ENCODE measurements around the gene MRTFB. TPM values are rescaled to one million over a fixed set of nuclear protein-coding genes. Genes with fewer than 3 reads are reported as not detected.
A peak's percentile ranks its signal among the peaks of the same experiment; 100 is the strongest.

The MRTFB gene
- total and polyA plus RNA-seq, 2 of the 13 experiments (the other 11 are each of a cell fraction or from before 2014, with no cell fraction given): 11.4 to 14.0 TPM

GRCh38 chr16:14088155-14088753 lies 17.1 kb downstream of the MRTFB start (continued):
- TF ChIP-seq ZNF331 (CRISPR knock-in tag; IDR thresholded peaks at IDR 0.05) (peak; percentile 85), KLF16 (CRISPR knock-in tag; IDR thresholded peaks at IDR 0.05) (peak in 1 of 2 experiments; percentile 91; a peak in 2 of 4 replicates), ZNF121 (CRISPR knock-in tag; IDR thresholded peaks at IDR 0.05) (0 out of 2 replicates have a peak, but pooled peaks have one; percentile 18), GPN1 (CRISPR knock-in tag; IDR thresholded peaks at IDR 0.05; ENCODE audit: borderline replicate concordance) (no peak), RORA (CRISPR knock-in tag; IDR thresholded peaks at IDR 0.05) (peak; percentile 86; the same call in 1 of the 2 replicates), HDAC1 (CRISPR knock-in tag; IDR thresholded peaks at IDR 0.05) (peak; percentile 91), ZNF251 (CRISPR knock-in tag; IDR thresholded peaks at IDR 0.05) (no peak), ZNF816 (CRISPR knock-in tag; IDR thresholded peaks at IDR 0.05; ENCODE audit: borderline replicate concordance) (peak; percentile 94; the same call in 1 of the 2 replicates), SOX5 (CRISPR knock-in tag; IDR thresholded peaks at IDR 0.05; ENCODE audit: borderline replicate concordance) (peak; percentile 96), CEBPG (CRISPR knock-in tag; IDR thresholded peaks at IDR 0.05) (peak; percentile 99), JUNB (CRISPR knock-in tag; IDR thresholded peaks at IDR 0.05; ENCODE audit: borderline replicate concordance) (no peak), NCOA1 (CRISPR knock-in tag; IDR thresholded peaks at IDR 0.05) (peak; percentile 89; the same call in 1 of the 2 replicates), JUN (CRISPR knock-in tag; IDR thresholded peaks at IDR 0.05) (peak; percentile 100), YEATS4 (CRISPR knock-in tag; IDR thresholded peaks at IDR 0.05; ENCODE audit: borderline replicate concordance) (peak; percentile 53), MAX (IDR thresholded peaks at IDR 0.05) (peak; percentile 63; the same call in 1 of the 2 replicates), DR1 (CRISPR knock-in tag; IDR thresholded peaks at IDR 0.05) (peak; percentile 6; the same call in 1 of the 2 replicates), SMARCC2 (IDR thresholded peaks at IDR 0.05) (peak; percentile 27; the same call in 1 of the 2 replicates), ZNF546 (CRISPR knock-in tag; conservative IDR thresholded peaks at IDR 0.05) (peak; percentile 75), REPIN1 (CRISPR knock-in tag; IDR thresholded peaks at IDR 0.05; ENCODE audit: borderline replicate concordance, low read depth) (peak; percentile 83)
- TF ChIP-seq, protein P1, sequence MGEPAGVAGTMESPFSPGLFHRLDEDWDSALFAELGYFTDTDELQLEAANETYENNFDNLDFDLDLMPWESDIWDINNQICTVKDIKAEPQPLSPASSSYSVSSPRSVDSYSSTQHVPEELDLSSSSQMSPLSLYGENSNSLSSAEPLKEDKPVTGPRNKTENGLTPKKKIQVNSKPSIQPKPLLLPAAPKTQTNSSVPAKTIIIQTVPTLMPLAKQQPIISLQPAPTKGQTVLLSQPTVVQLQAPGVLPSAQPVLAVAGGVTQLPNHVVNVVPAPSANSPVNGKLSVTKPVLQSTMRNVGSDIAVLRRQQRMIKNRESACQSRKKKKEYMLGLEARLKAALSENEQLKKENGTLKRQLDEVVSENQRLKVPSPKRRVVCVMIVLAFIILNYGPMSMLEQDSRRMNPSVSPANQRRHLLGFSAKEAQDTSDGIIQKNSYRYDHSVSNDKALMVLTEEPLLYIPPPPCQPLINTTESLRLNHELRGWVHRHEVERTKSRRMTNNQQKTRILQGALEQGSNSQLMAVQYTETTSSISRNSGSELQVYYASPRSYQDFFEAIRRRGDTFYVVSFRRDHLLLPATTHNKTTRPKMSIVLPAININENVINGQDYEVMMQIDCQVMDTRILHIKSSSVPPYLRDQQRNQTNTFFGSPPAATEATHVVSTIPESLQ (CRISPR knock-in tag; conservative IDR thresholded peaks at IDR 0.05): peak; percentile 65; the same call in 1 of the 2 replicates
- TF ChIP-seq, protein P2, sequence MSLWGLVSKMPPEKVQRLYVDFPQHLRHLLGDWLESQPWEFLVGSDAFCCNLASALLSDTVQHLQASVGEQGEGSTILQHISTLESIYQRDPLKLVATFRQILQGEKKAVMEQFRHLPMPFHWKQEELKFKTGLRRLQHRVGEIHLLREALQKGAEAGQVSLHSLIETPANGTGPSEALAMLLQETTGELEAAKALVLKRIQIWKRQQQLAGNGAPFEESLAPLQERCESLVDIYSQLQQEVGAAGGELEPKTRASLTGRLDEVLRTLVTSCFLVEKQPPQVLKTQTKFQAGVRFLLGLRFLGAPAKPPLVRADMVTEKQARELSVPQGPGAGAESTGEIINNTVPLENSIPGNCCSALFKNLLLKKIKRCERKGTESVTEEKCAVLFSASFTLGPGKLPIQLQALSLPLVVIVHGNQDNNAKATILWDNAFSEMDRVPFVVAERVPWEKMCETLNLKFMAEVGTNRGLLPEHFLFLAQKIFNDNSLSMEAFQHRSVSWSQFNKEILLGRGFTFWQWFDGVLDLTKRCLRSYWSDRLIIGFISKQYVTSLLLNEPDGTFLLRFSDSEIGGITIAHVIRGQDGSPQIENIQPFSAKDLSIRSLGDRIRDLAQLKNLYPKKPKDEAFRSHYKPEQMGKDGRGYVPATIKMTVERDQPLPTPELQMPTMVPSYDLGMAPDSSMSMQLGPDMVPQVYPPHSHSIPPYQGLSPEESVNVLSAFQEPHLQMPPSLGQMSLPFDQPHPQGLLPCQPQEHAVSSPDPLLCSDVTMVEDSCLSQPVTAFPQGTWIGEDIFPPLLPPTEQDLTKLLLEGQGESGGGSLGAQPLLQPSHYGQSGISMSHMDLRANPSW (CRISPR knock-in tag; IDR thresholded peaks at IDR 0.05; ENCODE audit: borderline replicate concordance): peak; percentile 56; the same call in 1 of the 2 replicates
- TF ChIP-seq, protein P3, sequence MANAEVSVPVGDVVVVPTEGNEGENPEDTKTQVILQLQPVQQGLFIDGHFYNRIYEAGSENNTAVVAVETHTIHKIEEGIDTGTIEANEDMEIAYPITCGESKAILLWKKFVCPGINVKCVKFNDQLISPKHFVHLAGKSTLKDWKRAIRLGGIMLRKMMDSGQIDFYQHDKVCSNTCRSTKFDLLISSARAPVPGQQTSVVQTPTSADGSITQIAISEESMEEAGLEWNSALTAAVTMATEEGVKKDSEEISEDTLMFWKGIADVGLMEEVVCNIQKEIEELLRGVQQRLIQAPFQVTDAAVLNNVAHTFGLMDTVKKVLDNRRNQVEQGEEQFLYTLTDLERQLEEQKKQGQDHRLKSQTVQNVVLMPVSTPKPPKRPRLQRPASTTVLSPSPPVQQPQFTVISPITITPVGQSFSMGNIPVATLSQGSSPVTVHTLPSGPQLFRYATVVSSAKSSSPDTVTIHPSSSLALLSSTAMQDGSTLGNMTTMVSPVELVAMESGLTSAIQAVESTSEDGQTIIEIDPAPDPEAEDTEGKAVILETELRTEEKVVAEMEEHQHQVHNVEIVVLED (CRISPR knock-in tag; IDR thresholded peaks at IDR 0.05; ENCODE audit: borderline replicate concordance): peak; percentile 44; the same call in 1 of the 2 replicates
- TF ChIP-seq, protein P4, sequence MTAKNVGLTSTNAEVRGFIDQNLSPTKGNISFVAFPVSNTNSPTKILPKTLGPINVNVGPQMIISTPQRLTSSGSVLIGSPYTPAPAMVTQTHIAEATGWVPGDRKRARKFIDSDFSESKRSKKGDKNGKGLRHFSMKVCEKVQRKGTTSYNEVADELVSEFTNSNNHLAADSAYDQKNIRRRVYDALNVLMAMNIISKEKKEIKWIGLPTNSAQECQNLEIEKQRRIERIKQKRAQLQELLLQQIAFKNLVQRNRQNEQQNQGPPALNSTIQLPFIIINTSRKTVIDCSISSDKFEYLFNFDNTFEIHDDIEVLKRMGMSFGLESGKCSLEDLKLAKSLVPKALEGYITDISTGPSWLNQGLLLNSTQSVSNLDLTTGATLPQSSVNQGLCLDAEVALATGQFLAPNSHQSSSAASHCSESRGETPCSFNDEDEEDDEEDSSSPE (CRISPR knock-in tag; IDR thresholded peaks at IDR 0.05): no peak

All from HepG2 (cell line).